GM12878 (cell line): ENCODE results near the gene CAP2.

Source experiments
- CHD2 ChIP-seq: IDR thresholded peaks from 2 replicates; pipeline ENCODE4 v1.6.1; 2011; ENCODE audit warnings: low read depth, low read length, improper control_type of control experiment, borderline replicate concordance
- CTCF ChIP-seq, 3 experiments: IDR thresholded peaks in 2 of 3; conservative IDR thresholded peaks in 1 of 3; 2 replicates each; pipeline ENCODE4 v1.5.1; 2011; ENCODE audit warnings: low read depth in 3 of 3, low read length in 3 of 3, mild to moderate bottlenecking in 3 of 3, control low read depth in 2 of 3, moderate library complexity in 2 of 3, inconsistent platforms in 1 of 3, mixed read lengths in 1 of 3; ENCODE audit not compliant: control insufficient read depth in 2 of 3, insufficient read depth in 1 of 3; ENCODE audit errors: extremely low read depth in 1 of 3
- ELK1 ChIP-seq: IDR thresholded peaks from 2 replicates; pipeline ENCODE4 v1.6.1; 2012; ENCODE audit warnings: low read depth, low read length, improper control_type of control experiment
- MTA2 ChIP-seq: fragments of 450-650 bp; IDR thresholded peaks from 2 replicates; pipeline ENCODE4 v1.6.1; 2016; ENCODE audit warnings: low read depth, mild to moderate bottlenecking, moderate library complexity
- NR2C2 ChIP-seq: IDR thresholded peaks from 2 replicates; pipeline ENCODE4 v1.6.1; 2011; ENCODE audit warnings: borderline replicate concordance, low read depth; ENCODE audit not compliant: control insufficient read depth, insufficient read length
- POLR2AphosphoS5 ChIP-seq: IDR thresholded peaks from 2 replicates; pipeline ENCODE4 v1.6.1; 2011; ENCODE audit warnings: mild to moderate bottlenecking, low read length, inconsistent platforms
- RBBP5 ChIP-seq: fragments of 200-600 bp; sonication (generic); conservative IDR thresholded peaks from 2 replicates; pipeline ENCODE4 v1.6.1; 2016
- SP1 ChIP-seq: IDR thresholded peaks from one replicate; pipeline ENCODE4 v1.6.1; 2011; ENCODE audit warnings: low read depth, low read length
- TAF1 ChIP-seq: IDR thresholded peaks from 2 replicates; pipeline ENCODE4 v1.6.1; 2011; ENCODE audit warnings: mild to moderate bottlenecking, low read depth, low read length, borderline replicate concordance

- TF ChIP-seq NR2C2: no peak
- no peak for TF ChIP-seq SP1
- no peak for TF ChIP-seq CHD2
- no peak for TF ChIP-seq MTA2
- no peak for TF ChIP-seq ELK1
- TF ChIP-seq CTCF (IDR thresholded peaks at IDR 0.05 in 2 of 3, conservative IDR thresholded peaks at IDR 0.05 in 1 of 3; ENCODE audit: control insufficient read depth in 2 of 3, extremely low read depth in 1 of 3, insufficient read depth in 1 of 3, low read depth in 3 of 3, low read length in 3 of 3): no peak
- no peak for TF ChIP-seq TAF1
- TF ChIP-seq POLR2AphosphoS5: no peak
- no peak for TF ChIP-seq RBBP5
Observed at GRCh38 chr6:17574866-17575560, 181.6 kb downstream of the CAP2 start.
